SKM-1 treated with dmso at 0.1 percent for 144 hours (cell line): ENCODE results near the gene KCNN4.
A peak's percentile ranks its signal among the peaks of the same experiment; 100 is the strongest.
"Not testable (repeated sequence)": the region's sequence is repeated elsewhere in the genome, so short reads cannot be mapped to it uniquely, and the experiment has no call there.

ENCODE experiments used
- DNase-seq: peaks from one replicate; lab custom pipeline; 2025; ENCODE audit not compliant: unreplicated experiment; lab: John Stamatoyannopoulos, UW

Gene KCNN4

GRCh38 chr19:43780706-43781525 is at the start of gene KCNN4:
Gene KCNN4, minus strand, starts transcription at chr19:43780973. Its CDS starts 112 bp downstream, at chr19:43780861.
- no peak for DNase-seq

- DNase-seq, result peak; percentile 25
Observed at GRCh38 chr19:43826787-43827754, 46.3 kb upstream of the KCNN4 start, which contains the start of gene ZNF283. Gene ZNF283, plus strand, starts transcription at chr19:43827321. Its CDS starts 6,184 bp downstream, at chr19:43833505.

- not testable (repeated sequence) for DNase-seq
Observed at GRCh38 chr19:43824572-43824971, 43.8 kb upstream of the KCNN4 start.

- not testable (repeated sequence) for DNase-seq
Observed at GRCh38 chr19:43823856-43824255, 43.1 kb upstream of the KCNN4 start.

- no peak for DNase-seq
Observed at GRCh38 chr19:43820884-43821215, 40.1 kb upstream of the KCNN4 start.

- DNase-seq, result no peak
Observed at GRCh38 chr19:43820098-43820883, 39.5 kb upstream of the KCNN4 start.

- DNase-seq, result no peak
Observed at GRCh38 chr19:43818500-43818899, 37.7 kb upstream of the KCNN4 start.

- not testable (repeated sequence) for DNase-seq
Observed at GRCh38 chr19:43817454-43817853, 36.7 kb upstream of the KCNN4 start.

GRCh38 chr19:43814663-43815352 is 34.0 kb upstream of the KCNN4 start:
- DNase-seq, result no peak

- DNase-seq, result no peak
Observed at GRCh38 chr19:43812688-43813087, 31.9 kb upstream of the KCNN4 start.

- no peak for DNase-seq
Observed at GRCh38 chr19:43812259-43812658, 31.5 kb upstream of the KCNN4 start.

GRCh38 chr19:43811837-43812236 is 31.1 kb upstream of the KCNN4 start:
- DNase-seq, result no peak

- DNase-seq, result peak; percentile 58
Observed at GRCh38 chr19:43809762-43810696, 29.3 kb upstream of the KCNN4 start.

- no peak for DNase-seq
Observed at GRCh38 chr19:43807651-43808050, 26.9 kb upstream of the KCNN4 start.

- no peak for DNase-seq
Observed at GRCh38 chr19:43806848-43807247, 26.1 kb upstream of the KCNN4 start.

GRCh38 chr19:43806401-43806800 is 25.6 kb upstream of the KCNN4 start:
- DNase-seq, result not testable (repeated sequence)

GRCh38 chr19:43804432-43804831 is 23.7 kb upstream of the KCNN4 start:
- no peak for DNase-seq

- no peak for DNase-seq
Observed at GRCh38 chr19:43802216-43802951, 21.6 kb upstream of the KCNN4 start, which contains the start of gene LYPD5. Gene LYPD5, minus strand, starts transcription at chr19:43802447. Its CDS starts 67 bp downstream, at chr19:43802380.
